ENCODE data around the gene PRORP. TPM values are rescaled to one million over a fixed set of nuclear protein-coding genes. Genes with fewer than 3 reads are reported as not detected.

Gene PRORP
- total and polyA plus RNA-seq, 2 of the 8 experiments (the other 6 are each of a cell fraction or from before 2014, with no cell fraction given) = 30.0 to 44.8 TPM

GRCh38 chr14:35079742-35080141, 42.6 kb upstream of the PRORP start:
- Histone ChIP-seq H2BK120ac (replicated peaks; ENCODE audit: low read depth, low read length) (no peak overlapping the region), H3K14ac (ENCODE audit: insufficient read length) (no peak overlapping the region), H3K9ac (replicated peaks in 1 of 4; ENCODE audit: extremely low read depth in 1 of 4, low read depth in 3 of 4, low read length in 3 of 4) (no peak overlapping the region), H2AFZ (ENCODE audit: low read length) (no peak overlapping the region), H3K23me2 (ENCODE audit: low read depth, low read length) (no peaks in the 10 kb centered on the region), H2AK5ac (ENCODE audit: low read depth, low read length) (no peak overlapping the region), H3K79me1 (ENCODE audit: low read depth, low read length) (no peaks in the 10 kb centered on the region), H3K23ac (ENCODE audit: insufficient read length) (no peak overlapping the region), H2BK15ac (ENCODE audit: low read length) (no peak overlapping the region), H3K56ac (replicated peaks; ENCODE audit: insufficient read length, low read depth, low read length) (no peak overlapping the region), H2BK12ac (ENCODE audit: low read depth, low read length) (no peak overlapping the region), H2BK5ac (ENCODE audit: low read depth, low read length) (no peak overlapping the region), H4K20me1 (replicated peaks in 1 of 2; ENCODE audit: control insufficient read depth in 1 of 2, insufficient read depth in 2 of 2, low read length in 2 of 2) (no peaks in the 10 kb centered on the region), H3K4me3 (ENCODE audit: extremely low read depth in 1 of 4, insufficient read depth in 2 of 4, low read depth in 3 of 4, low read length in 4 of 4) (no peak overlapping the region), H4K91ac (replicated peaks; ENCODE audit: insufficient read length, low read length) (no peak overlapping the region), H3K9me3 (ENCODE audit: insufficient read depth in 2 of 2, low read depth in 1 of 2, low read length in 1 of 2) (no peaks in the 10 kb centered on the region), H3K36me3 (ENCODE audit: control insufficient read depth in 2 of 4, insufficient read depth in 4 of 4, low read length in 3 of 4) (peaks cover 0 to 26% (median 5%) of the 10 kb centered on the region in 4 experiments; a peak in 5 of 8 replicates), H3K18ac (ENCODE audit: extremely low read depth, low read length) (no peak overlapping the region), H3K27me3 (replicated peaks in 1 of 4; ENCODE audit: control insufficient read depth in 3 of 4, extremely low read depth in 1 of 4, insufficient read depth in 3 of 4, low read length in 3 of 4) (no peaks in the 10 kb centered on the region), H3K4me1 (replicated peaks in 1 of 4; ENCODE audit: control insufficient read depth in 3 of 4, insufficient read depth in 4 of 4, low read length in 3 of 4) (no peaks in the 10 kb centered on the region), H3K4me2 (ENCODE audit: insufficient read depth in 1 of 2, low read depth in 2 of 2, low read length in 2 of 2) (no peak overlapping the region), H4K8ac (ENCODE audit: extremely low read depth, insufficient read depth, low read length) (no peak overlapping the region), H4K5ac (ENCODE audit: insufficient read length, low read depth, low read length) (no peak overlapping the region), H3K79me2 (ENCODE audit: control insufficient read depth in 1 of 2, insufficient read depth in 2 of 2, low read length in 2 of 2) (no peaks in the 10 kb centered on the region), H3K4ac (replicated peaks; ENCODE audit: insufficient read length, low read depth, low read length) (no peak overlapping the region), H2BK20ac (ENCODE audit: low read length) (no peak overlapping the region), H3K27ac (ENCODE audit: low read depth, low read length) (no peak overlapping the region)
- DNase-seq (ENCODE audit: low read depth in 1 of 2, low spot score in 2 of 2) (no peak), FAIRE-seq (no peak)
- POLR2A ChIA-PET (ENCODE audit: partially characterized antibody) = interaction anchor here (1.4 kb wide), 1 partner anchor 14 kb away, joined by 5 read pairs; no protein-coding TSS in a partner anchor
- WGBS, 2 experiments (ENCODE audit: extremely low coverage in 1 of 2, insufficient coverage in 1 of 2, insufficient read length in 1 of 2, insufficient replicate concordance in 2 of 2, low coverage in 1 of 2, low lambda C conversion rate in 2 of 2, missing lambda C conversion rate in 1 of 2) = 86% methylated on average over 1 of the region's 1 CpG; no CpG with 5 or more reads in 1 of the 2 experiments
- TF ChIP-seq SP2 (IDR thresholded peaks at IDR 0.05; ENCODE audit: low read length) (no peak), HDAC6 (IDR thresholded peaks at IDR 0.05; ENCODE audit: low read depth, low read length) (no peak), SAP30 (IDR thresholded peaks at IDR 0.05; ENCODE audit: insufficient read depth, insufficient replicate concordance, low read length) (no peak), KDM4A (IDR thresholded peaks at IDR 0.05; ENCODE audit: low read depth, low read length, severe bottlenecking) (no peak), MAFK (IDR thresholded peaks at IDR 0.05; ENCODE audit: low read depth, low read length) (no peak), ATF3 (IDR thresholded peaks at IDR 0.05; ENCODE audit: insufficient read depth, low read depth, low read length) (no peak), EGR1 (IDR thresholded peaks at IDR 0.05; ENCODE audit: borderline replicate concordance, low read depth, low read length) (no peak), MAX (IDR thresholded peaks at IDR 0.05) (no peak)
- CTCF ChIA-PET (ENCODE audit: partially characterized antibody) = interaction anchor here (1.3 kb wide), 1 partner anchor 39 kb away, joined by 3 read pairs; no protein-coding TSS in a partner anchor

Data from H1 (cell line).